ENCODE measurements around the gene DDB1.
"Not testable (repeated sequence)": the region's sequence is repeated elsewhere in the genome, so short reads cannot be mapped to it uniquely, and the experiment has no call there.

Gene DDB1

DNA sequence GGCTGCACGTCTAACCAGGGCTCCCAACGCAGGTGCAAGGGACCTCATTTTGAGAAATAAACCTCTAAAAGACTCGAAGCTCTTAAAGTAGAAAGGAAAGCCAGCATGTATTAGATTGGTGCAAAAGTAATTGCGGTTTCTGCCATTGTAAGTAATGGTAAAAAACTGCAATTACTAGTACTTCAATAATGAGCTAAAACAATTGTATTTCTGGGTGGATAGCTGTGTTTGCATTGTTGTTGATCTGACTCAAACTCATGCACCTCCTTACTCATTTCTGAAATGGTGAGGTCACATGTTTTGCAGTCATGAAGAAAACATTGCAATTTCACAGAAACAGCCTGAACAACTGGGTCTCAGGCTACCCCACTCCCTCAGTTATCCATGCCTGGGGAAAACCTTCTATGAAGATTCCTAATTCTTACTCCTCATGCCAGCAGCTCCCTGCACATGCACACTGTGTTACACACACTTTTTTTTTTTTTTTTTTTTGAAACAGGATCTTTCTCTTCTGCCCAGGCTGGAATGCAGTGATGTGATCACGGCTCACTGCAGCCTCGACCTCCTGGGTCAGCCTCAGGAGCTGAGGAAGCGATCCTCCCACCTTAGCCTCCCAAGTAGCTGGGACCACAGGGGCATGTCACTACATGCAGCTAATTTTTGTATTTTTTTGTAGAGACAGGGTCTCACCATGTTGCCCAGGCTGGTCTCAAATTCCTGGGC, 62.4 kb downstream of the DDB1 start:
- no peak for DNase-seq (ENCODE audit: low read depth)

DNA sequence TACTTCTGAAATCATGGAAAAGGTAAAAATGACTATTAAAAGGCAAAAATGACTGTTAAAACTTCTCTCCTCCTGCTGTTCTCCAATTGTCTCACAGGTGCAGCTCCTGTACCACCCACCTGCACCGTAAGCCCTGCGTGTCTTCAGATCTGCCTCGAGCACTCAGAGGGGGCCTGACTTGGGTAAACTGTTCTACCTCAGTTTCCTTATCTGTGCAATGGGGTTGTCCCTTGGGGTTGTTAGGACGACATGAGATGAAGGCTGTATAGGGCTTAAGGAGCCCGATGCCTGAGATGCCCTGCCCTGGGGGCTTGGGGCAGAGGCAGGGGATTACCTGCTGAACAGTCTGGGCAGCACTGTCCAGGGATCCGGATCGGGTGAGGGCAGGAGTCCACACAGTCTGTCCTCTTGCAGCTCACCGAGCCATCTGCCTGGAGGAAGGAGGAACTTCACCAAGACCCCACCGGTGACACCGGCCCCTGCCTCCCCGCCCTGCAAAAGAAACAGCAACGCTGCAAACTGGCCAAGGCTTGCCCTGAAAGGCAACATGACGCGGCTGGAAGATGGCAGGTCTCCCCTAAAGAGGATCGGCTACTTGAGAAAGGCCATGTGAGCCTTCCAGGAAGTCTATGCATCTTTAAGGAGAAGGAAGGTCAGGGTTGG, 64.2 kb downstream of the DDB1 start:
- DNase-seq (ENCODE audit: low read depth) = no peak

DNA sequence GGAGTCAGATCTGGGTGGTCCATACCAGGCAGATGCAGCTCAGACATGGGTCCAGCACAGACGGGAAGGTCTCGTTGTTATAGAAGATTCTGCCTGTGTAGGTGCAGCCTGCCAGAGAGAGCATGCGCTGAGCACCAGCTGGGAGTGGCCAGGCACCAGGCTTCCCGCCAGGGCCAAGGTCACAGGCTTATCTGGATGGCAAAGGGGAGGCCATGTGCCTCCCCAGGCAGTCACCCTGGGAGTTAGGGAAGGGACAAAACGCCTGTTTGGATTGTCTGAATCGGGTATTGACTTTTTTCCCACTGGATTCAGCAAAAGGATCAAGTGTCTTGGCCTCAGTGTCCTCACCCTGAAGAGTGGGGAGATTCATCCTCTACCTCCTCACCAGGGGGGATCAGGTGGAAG, 65.5 kb downstream of the DDB1 start:
- no peak for DNase-seq (ENCODE audit: low read depth)

DNA sequence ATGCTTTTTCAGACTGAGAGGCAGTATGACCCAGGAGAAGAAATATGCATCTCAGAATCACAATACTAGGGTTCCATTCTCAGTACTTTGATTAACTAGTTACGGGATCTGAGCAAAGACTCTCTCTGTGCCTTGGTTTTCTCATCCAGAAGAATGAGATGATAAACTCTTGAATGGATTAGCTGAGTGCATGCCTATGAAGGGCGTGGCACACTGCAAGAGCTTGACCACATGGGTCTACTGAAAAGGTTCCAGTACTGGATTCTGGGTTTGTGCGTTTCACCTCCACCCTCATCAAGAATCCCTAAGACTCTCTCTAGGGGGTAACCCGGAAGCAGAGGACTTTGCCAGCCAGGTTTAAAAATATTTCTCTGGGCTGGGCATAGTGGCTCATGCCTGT, 66.3 kb downstream of the DDB1 start:
- no peak for DNase-seq (ENCODE audit: low read depth)

DNA sequence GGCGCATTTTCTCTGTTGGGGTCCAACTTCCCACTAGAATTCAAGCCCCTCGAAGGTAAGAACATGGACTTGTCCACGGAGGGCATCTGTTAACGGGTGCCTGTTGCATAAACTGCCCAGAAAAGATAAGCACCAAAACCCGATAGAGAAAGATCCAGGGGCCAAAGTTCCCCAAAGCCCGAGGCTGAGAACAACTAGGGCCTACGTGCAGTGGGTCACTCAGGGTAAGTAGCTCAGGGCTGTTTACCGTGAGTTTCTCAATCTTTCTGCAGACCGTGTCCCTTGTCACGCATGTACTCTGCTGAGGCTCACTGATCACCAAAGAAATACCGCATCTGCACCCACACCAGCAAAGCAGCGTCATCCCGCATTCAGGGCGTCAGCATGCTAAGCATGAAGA, 67.5 kb downstream of the DDB1 start:
- no peak for DNase-seq (ENCODE audit: low read depth)

DNA sequence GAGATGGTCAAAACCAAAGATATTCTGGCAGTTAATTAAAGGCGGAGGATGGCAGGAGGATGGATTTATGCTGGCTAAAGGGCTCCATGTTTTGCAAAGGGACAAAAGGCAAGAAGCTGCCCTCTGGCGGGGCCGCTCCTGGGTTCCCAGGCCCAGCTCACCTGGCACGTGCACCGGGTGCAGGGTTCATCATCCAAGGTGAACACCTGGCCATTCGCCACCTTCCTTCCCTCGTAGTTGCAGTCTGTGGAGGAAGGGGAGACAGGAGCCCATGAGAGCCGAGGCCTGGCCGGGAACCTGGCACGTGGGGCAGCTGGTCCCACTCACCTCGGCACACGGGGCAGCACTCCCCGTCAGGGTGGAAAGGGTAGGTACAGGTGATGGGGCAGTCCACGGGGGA, 68.1 kb downstream of the DDB1 start:
- DNase-seq (ENCODE audit: low read depth) = no peak

DNA sequence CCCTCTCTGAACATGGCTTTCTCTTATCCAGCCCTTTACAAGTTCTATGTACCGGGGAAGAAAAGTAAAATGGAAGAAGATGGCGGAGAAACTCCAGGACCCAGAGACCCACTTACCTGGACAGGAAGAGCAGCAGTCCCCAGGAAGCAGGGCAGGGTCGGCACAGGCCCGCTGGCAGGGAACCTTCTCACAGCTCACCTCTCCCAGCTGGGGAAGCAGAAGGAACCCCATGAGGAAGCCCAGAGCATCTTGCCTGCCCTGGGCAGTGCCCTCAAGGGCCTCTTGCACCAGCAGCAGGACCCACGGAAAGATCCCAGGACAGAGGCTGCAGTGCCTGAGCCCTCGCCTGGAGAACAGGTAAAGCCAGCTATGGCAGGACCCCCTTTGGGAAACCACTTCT, 68.5 kb downstream of the DDB1 start:
- DNase-seq (ENCODE audit: low read depth) = no peak

DNA sequence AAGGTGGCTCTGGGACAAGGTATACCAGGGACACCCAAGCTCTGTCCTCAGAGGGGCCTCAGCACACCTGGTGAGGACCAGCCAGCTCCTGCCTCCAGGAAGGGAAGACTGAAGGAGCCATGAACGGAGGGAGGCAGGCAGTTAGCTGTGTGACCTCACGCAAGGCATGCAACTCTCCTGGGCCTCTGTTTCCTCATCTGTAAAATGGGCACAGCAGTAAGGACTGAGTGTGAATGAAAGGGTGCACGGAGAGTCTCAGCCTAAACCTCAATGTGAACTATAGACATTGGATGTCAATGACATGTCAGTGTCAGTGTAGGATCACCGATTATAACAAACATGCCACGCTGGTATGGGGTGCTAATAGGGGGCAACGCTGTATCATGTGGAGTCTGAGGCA, 73.5 kb downstream of the DDB1 start:
- DNase-seq (ENCODE audit: low read depth) = no peak

DNA sequence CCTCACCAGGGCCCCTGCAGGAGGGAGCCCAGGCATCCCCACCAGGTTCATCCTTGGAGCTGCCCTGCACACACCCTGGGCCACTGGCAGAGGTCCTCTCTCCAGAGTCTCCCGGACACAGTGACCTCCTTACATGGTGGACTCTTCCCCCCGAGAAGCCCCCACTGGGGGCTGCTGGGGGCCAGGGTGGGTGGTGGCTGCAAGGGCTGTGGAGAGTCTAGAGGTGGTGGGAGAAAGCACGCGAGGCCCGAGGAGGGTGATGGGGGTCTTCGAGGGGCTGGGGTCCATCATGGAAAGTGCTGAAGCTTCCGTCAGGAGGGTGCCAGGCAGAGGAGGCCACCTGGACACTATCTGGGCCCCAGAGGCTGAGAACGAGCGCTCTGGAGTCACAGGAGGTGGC, 74.4 kb downstream of the DDB1 start:
- DNase-seq (ENCODE audit: low read depth) = no peak

DNA sequence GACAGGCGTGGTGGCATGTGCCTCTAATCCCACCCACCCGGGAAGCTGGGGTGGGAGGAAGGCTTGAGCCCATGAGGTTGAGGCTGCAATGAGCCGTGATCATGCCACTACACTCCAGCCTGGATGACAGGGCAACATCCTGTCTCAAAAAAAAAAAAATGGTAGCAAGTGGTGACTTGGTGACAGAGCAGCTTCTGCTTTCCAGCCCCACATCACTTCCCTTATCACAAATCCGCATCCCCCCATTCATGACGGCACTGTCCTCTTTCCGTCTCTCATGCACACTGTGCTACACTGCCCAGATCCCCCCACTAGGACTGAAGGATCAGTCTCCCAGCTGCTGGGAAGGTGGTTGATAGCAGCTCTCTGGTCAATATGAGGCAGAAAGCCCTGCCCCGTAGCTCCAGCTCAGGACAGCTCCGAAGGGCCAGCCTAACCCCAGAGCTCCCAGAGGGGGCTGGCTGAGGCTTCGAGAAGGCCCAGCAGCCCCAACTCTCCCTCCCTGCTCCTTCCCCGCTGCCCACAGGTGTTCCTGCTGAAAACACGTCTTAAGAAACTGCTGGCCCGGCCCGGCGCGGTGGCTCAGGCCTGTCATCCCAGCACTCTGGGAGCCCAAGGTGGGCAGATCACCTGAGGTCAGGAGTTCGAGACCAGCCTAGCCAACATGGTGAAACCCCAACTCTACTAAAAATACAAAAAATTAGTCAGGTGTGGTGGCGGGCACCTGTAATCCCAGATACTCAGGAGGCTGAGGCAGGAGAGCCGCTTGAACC, 76.0 kb downstream of the DDB1 start:
- DNase-seq (ENCODE audit: low read depth) = no peak

DNA sequence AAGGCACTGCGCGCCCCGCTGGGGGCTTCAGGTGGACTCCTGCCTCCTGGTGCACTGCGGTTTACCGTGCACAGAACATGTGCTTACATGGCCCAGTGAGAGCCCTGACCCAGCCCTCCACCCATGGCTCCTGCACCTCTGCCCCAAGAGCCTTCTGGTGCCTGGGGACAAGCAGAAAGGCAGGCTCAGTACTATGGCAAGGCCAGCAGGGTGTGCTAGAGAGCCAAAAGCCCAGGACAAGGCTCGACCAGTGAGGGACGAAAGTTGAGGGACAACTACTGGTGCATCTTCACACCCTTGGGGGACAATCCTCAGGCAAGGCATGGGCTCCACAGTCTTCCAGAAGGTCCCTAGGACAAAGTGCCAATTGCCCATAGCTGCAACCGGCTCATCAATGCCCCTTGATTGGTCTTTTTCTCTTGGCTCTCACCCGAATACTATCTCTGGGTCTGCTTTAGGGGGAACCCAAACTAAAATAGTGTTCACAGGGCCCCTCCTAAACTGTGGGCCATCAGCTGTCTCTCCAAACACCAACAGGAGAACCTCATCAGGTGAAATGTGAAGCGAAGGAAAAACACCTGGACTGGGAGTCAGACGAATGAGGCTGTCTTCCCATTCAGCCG, 78.4 kb downstream of the DDB1 start:
- peak; percentile 31 for DNase-seq (ENCODE audit: low read depth)

DNA sequence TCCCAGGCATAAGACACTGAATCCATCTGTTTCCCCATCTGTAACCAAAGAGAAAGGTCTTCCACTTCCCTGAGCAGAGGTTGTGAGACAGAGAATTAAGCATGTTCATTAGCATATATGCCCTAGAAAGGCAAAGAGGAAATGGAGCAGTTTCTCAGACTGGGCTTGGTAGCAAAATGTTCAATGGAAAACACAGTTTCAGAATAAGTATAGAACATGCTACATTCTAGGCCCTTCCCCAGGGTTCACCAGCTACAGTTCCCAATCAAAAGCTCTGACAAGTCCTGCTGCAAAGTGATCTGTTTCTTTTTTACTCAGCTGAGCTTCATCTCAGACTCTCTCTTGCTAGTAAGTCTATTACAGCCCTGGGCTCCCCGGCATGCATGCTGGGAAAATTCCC, 80.6 kb downstream of the DDB1 start:
- DNase-seq (ENCODE audit: low read depth) = not testable (repeated sequence)

DNA sequence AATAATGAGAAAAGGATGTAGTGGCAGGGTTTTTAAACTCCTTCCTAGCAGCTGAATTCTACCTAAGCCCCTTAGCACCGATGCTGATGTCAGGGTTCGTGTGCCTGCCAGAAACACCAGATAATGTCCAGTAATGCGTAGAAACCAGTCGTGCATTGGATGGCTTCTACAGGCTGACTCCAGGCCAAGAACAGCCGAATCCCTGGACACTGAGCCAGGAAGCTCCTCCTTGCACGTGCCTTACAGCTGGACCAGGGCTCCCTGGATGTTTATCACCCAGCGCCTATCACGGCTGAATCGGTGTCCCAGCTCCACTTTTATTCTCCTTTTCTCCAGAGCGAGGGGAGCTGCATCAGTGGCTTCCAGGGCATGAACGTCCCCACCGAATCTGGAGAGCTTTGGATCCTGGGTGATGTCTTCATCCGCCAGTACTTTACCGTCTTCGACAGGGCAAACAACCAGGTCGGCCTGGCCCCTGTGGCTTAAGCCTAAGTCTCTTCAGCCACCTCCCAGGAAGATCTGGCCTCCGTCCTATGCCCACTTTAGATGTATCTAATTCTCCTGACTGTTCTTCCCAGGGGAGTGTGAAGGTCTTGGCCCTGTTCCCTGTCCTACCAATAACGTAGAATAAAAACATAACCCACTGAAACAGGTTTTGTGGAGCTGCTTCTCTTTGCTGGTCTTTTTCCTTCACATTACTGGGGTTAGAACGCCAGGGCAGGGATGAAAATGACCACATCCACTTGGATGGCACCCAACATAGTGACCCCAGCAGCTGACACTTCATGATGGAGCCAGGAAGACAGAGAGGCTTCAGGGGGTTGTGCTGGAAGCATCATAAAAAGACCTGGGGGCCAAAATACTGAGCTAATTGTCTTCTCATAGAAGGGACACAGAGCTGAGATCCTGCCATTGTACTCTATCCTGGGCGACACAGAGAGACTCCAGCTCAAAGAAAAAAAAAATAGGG, 81.8 kb downstream of the DDB1 start:
- DNase-seq (ENCODE audit: low read depth) = not testable (repeated sequence)
